H1 (cell line): ENCODE data around the gene GCFC2. TPM values are rescaled to one million over a fixed set of nuclear protein-coding genes. Genes with fewer than 3 reads are reported as not detected.

Source experiments
- CTCF ChIA-PET: fragments of 300-600 bp; sonication (Branson Sonifier 250); formaldehyde crosslinking; loops from one replicate; lab custom pipeline; 2021; ENCODE audit not compliant: partially characterized antibody; lab: Charles Lee
- POLR2A ChIA-PET: fragments of 300-600 bp; sonication (Branson Sonifier 250); formaldehyde crosslinking; loops from one replicate; lab custom pipeline; 2021; ENCODE audit warnings: inconsistent platforms; ENCODE audit not compliant: partially characterized antibody; lab: Charles Lee
- DNase-seq, 2 experiments: peaks; one replicate each; pipeline versions ENCODE4 v3.0.0 to v3.0.0-alpha.2; 2010 to 2022; ENCODE audit warnings: low spot score in 2 of 2, low read depth in 1 of 2, mixed read lengths in 1 of 2
- FAIRE-seq: peaks from 2 replicates; lab custom pipeline; 2011; peaks lifted over from hg19 to GRCh38; lab: Jason Lieb, UNC
- H2AFZ ChIP-seq: 2 replicates; pipeline ENCODE4 v1.8.1; 2012; ENCODE audit warnings: low read length, inconsistent platforms
- H2AK5ac ChIP-seq: 2 replicates; pipeline ENCODE4 v1.6.1; 2013; ENCODE audit warnings: low read depth, low read length
- H2BK120ac ChIP-seq: replicated peaks from 2 replicates; pipeline ENCODE3; 2013; ENCODE audit warnings: low read depth, low read length, inconsistent platforms
- H2BK12ac ChIP-seq: 2 replicates; pipeline ENCODE4 v1.6.1; 2013; ENCODE audit warnings: low read depth, low read length
- H2BK15ac ChIP-seq: 2 replicates; pipeline ENCODE4 v1.6.1; 2013; ENCODE audit warnings: low read length
- H2BK20ac ChIP-seq: 2 replicates; pipeline ENCODE4 v1.6.1; 2013; ENCODE audit warnings: low read length
- H2BK5ac ChIP-seq: 2 replicates; pipeline ENCODE4 v1.6.1; 2013; ENCODE audit warnings: low read depth, low read length
- H3K14ac ChIP-seq: 2 replicates; pipeline ENCODE4 v1.6.1; 2013; ENCODE audit warnings: inconsistent platforms; ENCODE audit not compliant: insufficient read length
- H3K18ac ChIP-seq: 2 replicates; pipeline ENCODE4 v1.6.1; 2013; ENCODE audit warnings: low read length; ENCODE audit errors: extremely low read depth
- H3K23ac ChIP-seq: 2 replicates; pipeline ENCODE4 v1.6.1; 2013; ENCODE audit warnings: inconsistent platforms; ENCODE audit not compliant: insufficient read length
- H3K23me2 ChIP-seq: 2 replicates; pipeline ENCODE4 v1.6.1; 2013; ENCODE audit warnings: low read depth, low read length
- H3K27ac ChIP-seq: 2 replicates; pipeline ENCODE4 v1.6.1; 2011; ENCODE audit warnings: low read depth, low read length, inconsistent platforms
- H3K27me3 ChIP-seq, 4 experiments: replicated peaks in 1 of 4; 1 replicate in 1 of 4; 2 replicates in 3 of 4; pipeline versions ENCODE4 v1.6.1 to v1.8.1; 2011 to 2013; ENCODE audit warnings: low read length in 3 of 4, mild to moderate bottlenecking in 3 of 4, inconsistent platforms in 2 of 4, mixed read lengths in 2 of 4, moderate library complexity in 1 of 4; ENCODE audit not compliant: control insufficient read depth in 3 of 4, insufficient read depth in 3 of 4; ENCODE audit errors: extremely low read depth in 1 of 4
- H3K36me3 ChIP-seq, 4 experiments: 2 replicates each; pipeline versions ENCODE4 v1.6.1 to v1.8.1; 2011 to 2013; ENCODE audit warnings: mild to moderate bottlenecking in 4 of 4, low read length in 3 of 4, moderate library complexity in 2 of 4, control low read depth in 1 of 4, inconsistent platforms in 1 of 4; ENCODE audit not compliant: insufficient read depth in 4 of 4, control insufficient read depth in 2 of 4
- H3K4ac ChIP-seq: replicated peaks from 2 replicates; pipeline ENCODE3; 2013; ENCODE audit warnings: low read length, low read depth, mixed read lengths, inconsistent platforms; ENCODE audit not compliant: insufficient read length
- H3K4me1 ChIP-seq, 4 experiments: replicated peaks in 1 of 4; 1 replicate in 1 of 4; 2 replicates in 3 of 4; pipeline versions ENCODE4 v1.6.1 to v1.8.1; 2011 to 2013; ENCODE audit warnings: low read length in 3 of 4, inconsistent platforms in 2 of 4, mixed read lengths in 1 of 4; ENCODE audit not compliant: insufficient read depth in 4 of 4, control insufficient read depth in 3 of 4
- H3K4me2 ChIP-seq, 2 experiments: 2 replicates each; pipeline versions ENCODE4 v1.6.1 to v1.8.1; 2011 to 2013; ENCODE audit warnings: low read depth in 2 of 2, low read length in 2 of 2, control low read depth in 1 of 2, inconsistent platforms in 1 of 2, mild to moderate bottlenecking in 1 of 2; ENCODE audit not compliant: insufficient read depth in 1 of 2
- H3K4me3 ChIP-seq, 4 experiments: fragments of 200-600, 300-600 bp in 1 of 4; sonication (generic), shearing (Covaris generic), sonication (Bioruptor Twin) in 1 of 4; 2 replicates each; pipeline versions ENCODE4 v1.5.1 to v1.8.1; 2011 to 2016; ENCODE audit warnings: low read length in 4 of 4, low read depth in 3 of 4, control low read depth in 2 of 4, inconsistent platforms in 2 of 4, mild to moderate bottlenecking in 2 of 4, mixed read lengths in 1 of 4, moderate library complexity in 1 of 4; ENCODE audit not compliant: insufficient read depth in 2 of 4; ENCODE audit errors: extremely low read depth in 1 of 4
- H3K56ac ChIP-seq: replicated peaks from 2 replicates; pipeline ENCODE3; 2013; ENCODE audit warnings: low read depth, mild to moderate bottlenecking, mixed read lengths, low read length, inconsistent platforms; ENCODE audit not compliant: insufficient read length
- H3K79me1 ChIP-seq: 2 replicates; pipeline ENCODE4 v1.6.1; 2013; ENCODE audit warnings: low read depth, low read length, control low read depth
- H3K79me2 ChIP-seq, 2 experiments: 2 replicates each; pipeline versions ENCODE4 v1.6.1 to v1.8.1; 2012 to 2013; ENCODE audit warnings: low read length in 2 of 2, mild to moderate bottlenecking in 2 of 2, inconsistent platforms in 1 of 2; ENCODE audit not compliant: insufficient read depth in 2 of 2, control insufficient read depth in 1 of 2
- H3K9ac ChIP-seq, 4 experiments: replicated peaks in 1 of 4; 1 replicate in 1 of 4; 2 replicates in 3 of 4; pipeline versions ENCODE4 v1.6.1 to v1.8.1; 2011 to 2013; ENCODE audit warnings: low read depth in 3 of 4, low read length in 3 of 4, control low read depth in 2 of 4, mild to moderate bottlenecking in 2 of 4, moderate library complexity in 2 of 4, inconsistent platforms in 1 of 4; ENCODE audit errors: extremely low read depth in 1 of 4
- H3K9me3 ChIP-seq, 2 experiments: 2 replicates each; pipeline versions ENCODE4 v1.6.1 to v1.8.1; 2012 to 2013; ENCODE audit warnings: mild to moderate bottlenecking in 2 of 2, moderate library complexity in 2 of 2, control low read depth in 1 of 2, inconsistent platforms in 1 of 2, low read depth in 1 of 2, low read length in 1 of 2, mixed read lengths in 1 of 2; ENCODE audit not compliant: insufficient read depth in 2 of 2
- H4K20me1 ChIP-seq, 2 experiments: replicated peaks in 1 of 2; 2 replicates each; pipeline versions ENCODE3 to v1.8.1; 2011 to 2013; ENCODE audit warnings: inconsistent platforms in 2 of 2, low read length in 2 of 2, mild to moderate bottlenecking in 1 of 2; ENCODE audit not compliant: insufficient read depth in 2 of 2, control insufficient read depth in 1 of 2
- H4K5ac ChIP-seq: 2 replicates; pipeline ENCODE4 v1.6.1; 2013; ENCODE audit warnings: low read length, low read depth, mixed read lengths, inconsistent platforms; ENCODE audit not compliant: insufficient read length
- H4K8ac ChIP-seq: 2 replicates; pipeline ENCODE4 v1.8.0; 2013; ENCODE audit warnings: mild to moderate bottlenecking, moderate library complexity, low read length, inconsistent platforms; ENCODE audit not compliant: insufficient read depth; ENCODE audit errors: extremely low read depth
- H4K91ac ChIP-seq: replicated peaks from 2 replicates; pipeline ENCODE3; 2013; ENCODE audit warnings: low read length, mixed read lengths, inconsistent platforms; ENCODE audit not compliant: insufficient read length
- BACH1 ChIP-seq: IDR thresholded peaks from 2 replicates; pipeline ENCODE4 v1.6.1; 2012; ENCODE audit warnings: low read length, improper control_type of control experiment
- CEBPB ChIP-seq: IDR thresholded peaks from 2 replicates; pipeline ENCODE4 v1.6.1; 2012; ENCODE audit warnings: low read depth, low read length
- CHD1 ChIP-seq: IDR thresholded peaks from 2 replicates; pipeline ENCODE4 v1.6.1; 2012; ENCODE audit warnings: low read depth, low read length, improper control_type of control experiment
- CTBP2 ChIP-seq: IDR thresholded peaks from 2 replicates; pipeline ENCODE4 v1.7.0; 2011; ENCODE audit warnings: borderline replicate concordance, mild to moderate bottlenecking, moderate library complexity, mixed read lengths, low read length; ENCODE audit not compliant: insufficient read depth, insufficient read length
- POLR2AphosphoS5 ChIP-seq: IDR thresholded peaks from 2 replicates; pipeline ENCODE4 v1.6.1; 2011; ENCODE audit warnings: low read depth, low read length
- RNF2 ChIP-seq: fragments of 200-900, 300-1000 bp; sonication (generic); IDR thresholded peaks from 2 replicates; pipeline ENCODE4 v1.7.1; 2016; ENCODE audit warnings: borderline replicate concordance, low read depth, mild to moderate bottlenecking, antibody characterized with exemption, low read length; ENCODE audit not compliant: poor library complexity, severe bottlenecking; ENCODE audit errors: missing control alignments
- TEAD4 ChIP-seq: IDR thresholded peaks from 2 replicates; pipeline ENCODE4 v1.6.1; 2012; ENCODE audit warnings: low read depth, low read length, inconsistent platforms, mixed read lengths
- WGBS, 2 experiments: shearing (Covaris generic) in 1 of 2; methylation state at CpG; one replicate each; pipeline versions ENCODE4 v1.1.6 to v1.1.7; 2013 to 2015; ENCODE audit warnings: low lambda C conversion rate in 2 of 2, mixed read lengths in 2 of 2, inconsistent platforms in 1 of 2, low coverage in 1 of 2, missing lambda C conversion rate in 1 of 2; ENCODE audit not compliant: insufficient replicate concordance in 2 of 2, insufficient coverage in 1 of 2, insufficient read length in 1 of 2; ENCODE audit errors: extremely low coverage in 1 of 2, missing lambda C conversion rate in 1 of 2; 5-methylcytosine and 5-hydroxymethylcytosine counted together
- polyA plus RNA-seq, 7 experiments: library from polyadenylated mRNA; depleted of rRNA in 3 of 7; stranded (reverse) in 5 of 7; unstranded in 2 of 7; fragments of >200 nt in 5 of 7; fragments of 200-250 nt in 2 of 7; gene quantifications; 1 replicate in 5 of 7; 2 replicates in 1 of 7; 4 replicates in 1 of 7; pipeline versions ENCODE4 v1.2.1 to v1.2.3, GENCODE V29; 2011 to 2013; ENCODE audit warnings: missing spikeins in 2 of 7, mixed read lengths in 2 of 7
- total RNA-seq: library from RNA; stranded (reverse); fragmentation: NEBNext Ultra II Directional; extraction: Animal tissue kit (Norgen Biotek cat#: 25700); gene quantifications from 2 replicates; pipeline ENCODE4 v1.2.1, GENCODE V29; 2021
- TF ChIP-seq, protein P1 (sequence below): IDR thresholded peaks from 2 replicates; pipeline ENCODE4 v1.6.1; 2012; ENCODE audit warnings: inconsistent platforms

Gene GCFC2
- total and polyA plus RNA-seq, 2 of the 8 experiments (the other 6 are each of a cell fraction or from before 2014, with no cell fraction given): 5.6 to 19.1 TPM

DNA sequence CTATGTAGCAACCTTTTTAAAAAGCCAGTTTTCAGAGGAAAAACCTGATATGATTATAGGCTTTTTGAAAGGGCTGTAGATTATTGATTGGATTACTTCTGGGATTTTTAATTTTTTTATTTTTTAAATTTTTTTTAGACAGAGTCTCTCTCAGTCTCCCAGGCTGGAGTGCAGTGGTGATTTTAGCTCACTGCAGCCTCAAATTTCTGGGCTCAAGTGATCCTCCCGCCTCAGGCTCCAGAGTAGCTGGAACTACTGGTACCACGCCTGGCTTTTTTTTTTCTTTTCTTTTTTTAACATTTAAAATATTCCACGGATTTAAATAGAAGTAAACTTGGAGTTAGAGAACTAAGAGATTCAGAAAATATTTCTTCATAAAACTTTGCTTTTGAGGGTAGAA lies 62.9 kb downstream of the GCFC2 start:
- no peaks in the 10 kb centered on the region for H3K4me1 ChIP-seq
- H3K27ac ChIP-seq: no peak overlapping the region
- FAIRE-seq: no peak
- no peak overlapping the region for H2AFZ ChIP-seq
- no peak overlapping the region for H3K4ac ChIP-seq
- no peak for DNase-seq
- H2BK20ac ChIP-seq: no peak overlapping the region
- H2BK12ac ChIP-seq: no peak overlapping the region
- H3K4me3 ChIP-seq: peak overlapping the region; percentile 93 to 97 (median 95); a peak in 7 of 8 replicates
- no peak overlapping the region for H4K91ac ChIP-seq
- H4K20me1 ChIP-seq: peaks cover 0 to 2% of the 10 kb centered on the region in 2 experiments
- H3K79me1 ChIP-seq: peaks cover 6% of the 10 kb centered on the region
- H2BK120ac ChIP-seq: no peak overlapping the region
- CTCF ChIA-PET: interaction anchor here (1.0 to 1.3 kb wide), 3 partner anchors 11 to 31 kb away, joined by 3 to 4 read pairs (median 3); no protein-coding TSS in a partner anchor
- no peak overlapping the region for H2BK15ac ChIP-seq
- no peak overlapping the region for H2AK5ac ChIP-seq
- no peak overlapping the region for H3K14ac ChIP-seq
- H3K36me3 ChIP-seq: peaks cover 2 to 41% (median 19%) of the 10 kb centered on the region in 4 experiments; a peak in 6 of 8 replicates
- no peak overlapping the region; a peak in 1 of 7 replicates for H3K9ac ChIP-seq
- POLR2A ChIA-PET: interaction anchor here (0.6 to 2.3 kb wide), 4 partner anchors 9 to 1139 kb away, joined by 3 to 11 read pairs (median 4); no protein-coding TSS in a partner anchor
- 0 out of 2 replicates have a peak, but pooled peaks cover 3% of the 10 kb centered on the region for H3K23me2 ChIP-seq
- peak overlapping the region; percentile 48 to 71; a peak in 3 of 4 replicates for H3K4me2 ChIP-seq
- no peak overlapping the region for H2BK5ac ChIP-seq
- no peak overlapping the region for H4K8ac ChIP-seq
- no peaks in the 10 kb centered on the region for H3K9me3 ChIP-seq
- no peak overlapping the region for H3K23ac ChIP-seq
- H4K5ac ChIP-seq: no peak overlapping the region
- no peaks in the 10 kb centered on the region for H3K27me3 ChIP-seq
- H3K79me2 ChIP-seq: peaks cover 0 to 28% of the 10 kb centered on the region in 2 experiments; a peak in 2 of 4 replicates
- H3K18ac ChIP-seq: no peak overlapping the region
- H3K56ac ChIP-seq: no peak overlapping the region
- WGBS, 2 experiments: 89% methylated on average over 3 of the region's 3 CpGs; no CpG with 5 or more reads in 1 of the 2 experiments
- no peak for TF ChIP-seq CHD1
- TF ChIP-seq, protein P1, sequence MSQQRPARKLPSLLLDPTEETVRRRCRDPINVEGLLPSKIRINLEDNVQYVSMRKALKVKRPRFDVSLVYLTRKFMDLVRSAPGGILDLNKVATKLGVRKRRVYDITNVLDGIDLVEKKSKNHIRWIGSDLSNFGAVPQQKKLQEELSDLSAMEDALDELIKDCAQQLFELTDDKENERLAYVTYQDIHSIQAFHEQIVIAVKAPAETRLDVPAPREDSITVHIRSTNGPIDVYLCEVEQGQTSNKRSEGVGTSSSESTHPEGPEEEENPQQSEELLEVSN: no peak
- TF ChIP-seq POLR2AphosphoS5: no peak
- no peak for TF ChIP-seq BACH1
- no peak for TF ChIP-seq RNF2
- no peak for TF ChIP-seq TEAD4
- no peak for TF ChIP-seq CTBP2
- no peak for TF ChIP-seq CEBPB
